NCI-H2196 treated with DMSO at 0.1 percent for 48 hours (cell line): ENCODE data around the gene NR3C2.
"Not testable (repeated sequence)": the region's sequence is repeated elsewhere in the genome, so short reads cannot be mapped to it uniquely, and the experiment has no call there.

Experiments used
- DNase-seq: peaks from one replicate; lab custom pipeline; 2025; ENCODE audit not compliant: unreplicated experiment; lab: John Stamatoyannopoulos, UW

NR3C2 gene

DNA sequence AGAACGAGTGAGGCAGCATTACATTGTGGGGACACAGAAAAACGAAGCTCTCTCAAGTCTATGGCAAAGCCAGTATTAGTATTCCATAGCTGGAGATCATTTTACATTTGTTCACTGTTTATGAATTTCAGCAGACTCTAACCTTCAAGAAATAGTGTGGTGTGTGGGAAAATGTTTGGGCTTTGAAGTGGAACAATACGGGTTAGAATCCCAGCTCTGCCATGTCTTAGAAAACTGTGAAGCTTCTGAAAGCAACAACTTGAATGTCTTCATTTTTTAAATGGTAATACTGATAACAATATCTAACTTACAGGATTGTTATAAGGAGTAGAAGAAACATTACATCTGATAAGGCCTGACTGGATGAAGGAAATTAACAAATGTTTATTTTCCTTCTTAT lies 217.7 kb downstream of the NR3C2 start:
- no peak for DNase-seq

DNA sequence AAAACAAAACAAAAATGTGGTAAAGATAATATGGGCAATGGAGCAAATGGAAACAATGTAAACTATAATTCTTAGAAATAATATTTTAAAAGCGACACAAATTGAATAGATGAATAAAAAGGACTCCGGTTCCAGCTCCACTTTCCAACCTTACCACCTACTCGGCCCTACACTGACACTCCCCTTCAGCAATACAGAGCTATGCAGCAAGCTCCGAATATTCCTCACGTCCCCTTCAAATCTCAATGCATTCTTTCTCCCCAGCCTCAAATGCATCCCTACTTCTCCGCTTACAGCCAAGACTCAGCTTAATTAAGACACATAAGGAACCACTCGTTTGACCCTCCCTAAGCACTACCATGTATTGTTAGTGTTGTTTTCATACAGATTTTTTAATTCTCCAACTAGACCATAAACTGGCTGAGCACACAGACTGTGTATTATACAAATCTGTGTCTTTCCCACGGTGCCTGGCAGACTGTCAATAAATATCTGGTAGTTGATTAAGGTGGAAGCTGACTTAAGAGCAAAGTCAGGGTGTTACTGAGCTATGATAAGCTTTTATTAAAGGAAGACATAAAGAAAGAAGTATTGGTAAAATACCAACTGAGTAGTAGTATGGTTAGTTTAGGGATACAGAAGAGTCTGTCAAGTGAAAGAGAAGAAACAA lies 219.1 kb downstream of the NR3C2 start:
- no peak for DNase-seq

DNA sequence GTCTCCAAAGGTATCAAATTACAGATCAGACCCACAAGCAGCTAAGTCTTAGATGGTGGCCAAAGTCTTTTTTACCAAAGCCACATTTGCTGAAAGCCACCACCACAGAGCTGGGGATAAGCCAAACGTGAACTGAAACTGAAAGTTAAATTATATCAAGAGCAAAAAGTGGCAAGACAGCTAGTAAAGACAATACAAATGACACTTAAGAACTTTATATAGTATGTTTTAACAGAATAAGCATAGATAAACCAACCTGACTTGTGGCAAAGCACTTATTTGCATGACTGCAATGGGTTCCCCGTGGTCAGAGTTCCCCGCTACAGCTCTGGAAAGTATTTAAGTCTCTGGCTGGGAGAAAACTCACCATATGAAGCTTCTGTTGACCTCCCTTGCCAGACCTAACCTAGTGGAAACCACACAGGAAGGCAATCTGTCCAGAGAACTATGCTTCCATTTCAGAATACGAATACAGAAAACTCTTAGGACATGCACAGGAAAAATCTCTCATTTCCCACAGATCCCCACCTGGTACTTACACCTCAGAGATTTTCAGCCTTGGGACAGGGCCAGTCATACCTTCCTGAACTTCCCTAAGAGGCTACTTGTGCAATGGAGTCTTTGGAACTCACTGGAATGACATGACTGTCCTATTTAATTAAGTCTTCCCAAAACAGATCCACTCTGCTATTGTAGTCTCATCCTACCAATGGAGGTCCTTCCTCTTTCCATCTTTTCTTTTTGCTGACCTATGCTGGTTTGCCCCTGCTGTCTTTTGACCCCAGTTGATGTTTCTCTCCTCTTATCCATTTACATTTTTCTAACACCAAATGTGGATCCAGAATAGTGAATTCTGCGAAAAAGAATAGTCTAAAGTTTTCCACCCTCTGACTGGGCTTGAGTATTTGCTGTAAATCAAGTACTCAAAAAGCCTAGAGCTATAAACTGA lies 225.1 kb downstream of the NR3C2 start:
- DNase-seq, result no peak

DNA sequence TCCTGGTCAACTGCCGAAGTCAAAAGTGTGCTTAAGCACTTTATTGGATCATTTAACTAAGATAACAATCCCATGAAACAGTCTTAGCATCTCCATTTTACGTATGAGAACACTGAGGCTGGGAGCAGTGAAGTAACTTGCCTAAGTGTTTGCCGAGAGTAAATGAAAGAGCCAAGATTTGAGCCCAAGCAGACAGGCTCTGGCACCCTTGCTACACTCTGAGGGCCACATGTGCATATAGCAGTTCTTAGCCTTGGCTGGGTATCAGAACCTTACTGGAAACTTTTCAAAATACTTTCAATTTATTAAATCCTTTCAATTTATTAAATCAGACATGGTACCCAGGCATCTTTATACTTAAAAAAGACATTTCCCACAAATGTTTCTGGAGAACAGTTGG lies 225.9 kb downstream of the NR3C2 start:
- DNase-seq, result no peak

DNA sequence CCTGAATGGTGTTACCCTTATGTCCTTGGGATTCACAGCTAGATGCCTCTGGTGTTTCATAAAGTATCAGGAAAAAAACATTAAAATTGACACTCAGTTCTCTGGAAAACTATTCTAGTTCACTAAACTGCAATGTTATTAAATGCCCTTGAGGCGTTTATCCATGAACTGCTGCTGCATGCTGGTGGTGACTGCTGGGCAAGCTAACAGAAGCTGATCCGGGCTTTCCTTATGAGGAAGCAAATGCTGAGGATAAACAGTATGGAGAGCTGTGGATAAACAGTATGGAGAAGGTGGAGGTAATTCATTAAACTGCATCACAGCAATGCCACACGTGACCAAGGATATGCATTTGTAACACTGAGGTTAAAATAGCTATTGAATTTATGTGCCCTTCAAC lies 227.0 kb downstream of the NR3C2 start:
- no peak for DNase-seq

DNA sequence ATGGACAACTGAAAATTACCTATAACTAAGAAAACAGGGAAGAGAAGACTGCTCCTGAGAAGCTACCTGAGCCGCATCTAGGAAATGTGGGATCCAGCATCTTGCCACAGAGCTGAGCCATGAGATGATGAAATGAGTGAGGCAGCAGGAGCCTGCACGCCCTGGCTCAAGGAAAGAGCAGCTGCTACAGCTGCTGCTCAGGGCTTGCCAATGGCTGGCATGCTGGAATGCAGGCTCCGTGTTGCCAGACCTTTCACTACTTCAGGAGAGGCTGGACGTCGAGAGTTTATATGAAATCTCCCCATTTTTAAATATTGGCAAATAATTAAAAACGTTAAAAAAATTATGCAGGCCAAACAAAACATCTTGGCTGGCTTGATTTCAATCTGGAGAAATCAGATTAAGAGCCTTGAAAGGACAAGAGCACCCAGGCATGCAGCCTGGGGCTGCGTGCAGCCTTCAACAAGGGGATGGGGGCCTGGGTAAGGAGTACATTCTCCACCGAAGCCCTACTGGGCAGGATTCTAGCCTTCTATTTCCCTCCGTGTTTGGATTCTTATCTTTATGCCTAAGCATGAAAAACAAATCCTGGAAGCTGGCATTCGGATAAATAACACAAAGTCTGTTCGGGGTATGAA lies 227.6 kb downstream of the NR3C2 start:
- no peak for DNase-seq

DNA sequence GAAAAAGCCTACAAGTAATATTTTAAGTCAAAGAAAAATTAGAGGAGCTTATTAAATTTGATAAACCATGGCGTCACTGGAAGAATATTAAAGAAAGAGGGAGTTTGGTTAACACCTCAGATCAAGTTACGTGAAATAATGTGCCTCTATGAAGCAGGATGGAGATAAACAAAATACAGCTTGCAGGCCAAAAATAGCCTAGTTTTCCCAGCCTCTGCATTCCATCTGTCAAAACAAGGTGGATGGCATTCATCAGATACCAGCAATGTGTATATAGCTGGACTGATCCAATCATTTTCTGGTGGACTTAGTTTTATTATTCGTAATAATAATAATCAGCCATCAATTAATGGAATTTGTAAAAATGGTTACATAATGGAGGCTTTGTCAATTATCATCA lies 230.7 kb downstream of the NR3C2 start:
- DNase-seq, result no peak

DNA sequence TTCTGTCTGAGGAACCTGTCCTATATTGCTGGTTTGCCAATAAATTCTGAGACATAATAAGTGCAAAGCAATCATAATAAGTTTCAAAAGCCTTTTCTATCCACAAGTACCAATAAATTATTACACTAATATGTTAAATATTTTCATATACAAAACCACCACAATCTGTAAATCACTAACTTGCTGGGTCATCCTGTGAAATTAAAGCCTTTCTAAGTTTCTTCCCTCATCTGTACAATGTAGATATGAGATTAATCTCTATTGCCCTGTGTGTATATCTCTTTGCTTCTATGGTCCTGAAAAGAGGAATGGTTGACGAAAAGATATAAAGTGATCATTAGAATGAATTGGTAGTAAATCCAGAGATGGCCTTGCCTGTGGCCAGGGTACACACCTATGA lies 231.6 kb downstream of the NR3C2 start:
- no peak for DNase-seq

DNA sequence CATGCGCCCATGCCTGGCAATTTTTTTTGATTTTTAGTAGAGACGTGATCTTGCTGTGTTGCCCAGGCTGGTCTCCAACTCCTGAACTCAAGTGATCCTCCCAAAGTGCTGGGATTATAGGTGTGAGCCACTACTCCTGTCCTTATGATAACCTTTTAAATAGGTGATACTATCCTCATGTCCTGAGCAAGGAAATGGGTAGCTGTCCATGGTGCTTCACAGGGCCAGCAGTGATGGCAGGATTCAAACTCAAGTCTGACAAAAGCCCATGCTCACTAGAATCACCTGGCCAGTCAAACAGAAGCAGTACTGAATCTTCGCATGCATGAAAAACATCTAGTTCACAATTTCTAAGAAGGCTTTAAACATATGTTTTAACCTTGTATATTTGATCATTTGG lies 235.1 kb downstream of the NR3C2 start:
- no peak for DNase-seq

DNA sequence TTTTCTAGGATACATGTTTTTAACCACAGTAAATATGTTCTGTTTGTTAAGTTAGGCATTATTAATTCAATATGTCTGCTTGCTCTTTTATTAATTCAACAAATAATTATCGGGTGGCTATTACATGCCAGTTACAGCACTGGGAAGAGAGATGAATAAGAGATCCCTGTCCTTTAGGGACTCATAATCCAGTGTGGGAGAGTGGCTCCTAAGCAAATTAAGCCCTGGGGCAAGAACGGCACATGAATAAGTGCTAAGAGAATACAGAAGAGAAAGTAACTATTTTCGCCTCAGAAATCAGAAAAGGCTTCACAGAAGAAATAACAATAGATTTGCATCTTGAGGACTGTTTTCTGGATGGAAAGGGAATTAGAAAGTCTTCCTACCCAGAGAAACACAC lies 236.7 kb downstream of the NR3C2 start:
- no peak for DNase-seq

DNA sequence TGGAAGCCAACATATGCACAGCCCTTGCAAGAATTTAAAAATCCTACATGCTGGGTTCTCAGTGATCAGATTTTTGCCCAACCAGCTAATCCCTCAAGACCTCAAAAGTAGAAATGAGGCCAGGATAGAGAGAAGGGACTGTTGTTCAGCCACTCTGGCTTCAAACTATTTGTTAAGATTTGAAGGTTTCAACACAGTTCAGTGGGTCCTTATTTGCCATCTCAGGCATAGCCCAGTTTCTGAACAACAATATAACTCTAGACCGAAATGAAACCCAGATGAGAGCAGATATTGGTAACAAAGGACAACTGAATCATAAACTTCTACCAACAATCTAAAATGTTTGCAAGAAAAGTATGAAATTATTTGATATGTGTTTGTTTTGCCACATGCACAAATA lies 237.3 kb downstream of the NR3C2 start:
- no peak for DNase-seq

DNA sequence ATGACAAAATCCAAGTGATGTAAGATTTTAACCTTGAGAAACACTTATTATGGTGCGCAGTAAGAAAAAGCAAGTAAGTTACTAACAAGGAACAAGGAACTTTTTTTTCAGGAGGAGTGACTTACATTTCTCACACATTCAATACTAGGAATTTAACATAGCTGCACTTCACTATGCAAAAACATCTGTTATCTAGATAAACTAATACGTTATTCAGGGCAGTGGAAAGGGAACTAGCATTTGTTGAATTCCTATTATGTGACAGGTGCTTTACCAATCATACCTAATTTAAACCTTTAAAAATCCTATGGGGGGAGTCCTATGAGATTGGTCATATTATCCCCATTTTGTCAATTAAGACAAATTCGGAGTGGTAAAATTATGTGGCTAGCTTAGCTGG lies 238.0 kb downstream of the NR3C2 start:
- no peak for DNase-seq

DNA sequence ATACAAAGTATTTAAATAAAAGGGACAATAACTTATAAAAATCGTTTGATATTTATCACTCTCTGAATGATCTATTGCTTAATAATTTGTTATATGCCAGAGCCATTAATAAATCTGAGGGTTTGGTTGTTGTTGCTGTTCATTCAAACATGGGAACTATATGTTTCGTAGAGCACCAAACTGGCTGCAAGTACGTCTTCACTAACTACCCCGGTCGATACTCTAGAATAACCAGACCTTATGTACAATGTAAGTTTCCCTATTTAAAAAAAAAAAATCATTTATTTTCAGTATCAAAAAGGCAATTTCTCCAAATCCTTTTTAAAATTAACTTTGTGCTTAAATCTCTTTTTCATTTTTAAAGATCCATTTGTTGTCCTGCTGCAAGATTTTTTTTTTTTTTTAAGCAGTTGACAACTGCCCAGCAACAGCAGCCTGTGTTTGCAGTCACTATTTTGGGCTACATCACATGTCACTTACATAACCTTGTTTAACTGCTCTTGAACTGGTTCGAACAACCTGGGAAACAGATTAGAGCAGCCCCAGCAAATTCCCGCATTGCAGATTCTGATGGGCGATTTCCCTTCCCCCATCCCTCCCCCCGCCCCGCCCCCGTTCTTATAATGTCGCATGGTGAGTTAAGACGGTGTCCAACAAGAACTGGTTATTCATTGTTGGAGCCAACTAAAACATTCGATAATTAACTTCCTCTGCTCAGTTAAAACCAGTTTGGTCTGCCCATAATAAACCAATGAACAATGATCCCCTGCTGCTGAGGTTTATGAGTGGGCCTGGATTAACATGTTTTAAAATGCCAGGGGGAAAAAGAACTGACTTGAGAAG lies 238.9 kb downstream of the NR3C2 start:
- no peak for DNase-seq

DNA sequence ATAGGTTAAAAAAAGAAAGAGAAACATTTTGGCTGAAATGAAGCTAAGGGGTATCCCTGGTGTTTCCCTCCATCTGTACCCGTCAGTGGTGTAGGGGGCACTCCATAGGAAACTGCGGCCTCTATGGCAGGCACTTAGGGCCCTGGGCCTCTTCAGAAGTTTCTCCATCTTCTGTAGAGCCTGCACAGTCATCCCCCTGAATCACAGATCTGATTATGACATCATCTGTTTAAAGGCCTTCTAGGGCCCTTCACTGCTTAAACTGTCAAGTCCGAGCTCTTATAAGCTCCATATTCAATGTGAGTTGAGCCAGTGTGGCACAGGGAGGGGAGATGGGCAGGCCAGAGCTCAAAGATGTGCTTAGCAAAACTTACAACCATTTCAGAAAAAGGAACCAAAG lies 241.3 kb downstream of the NR3C2 start:
- DNase-seq, result no peak

DNA sequence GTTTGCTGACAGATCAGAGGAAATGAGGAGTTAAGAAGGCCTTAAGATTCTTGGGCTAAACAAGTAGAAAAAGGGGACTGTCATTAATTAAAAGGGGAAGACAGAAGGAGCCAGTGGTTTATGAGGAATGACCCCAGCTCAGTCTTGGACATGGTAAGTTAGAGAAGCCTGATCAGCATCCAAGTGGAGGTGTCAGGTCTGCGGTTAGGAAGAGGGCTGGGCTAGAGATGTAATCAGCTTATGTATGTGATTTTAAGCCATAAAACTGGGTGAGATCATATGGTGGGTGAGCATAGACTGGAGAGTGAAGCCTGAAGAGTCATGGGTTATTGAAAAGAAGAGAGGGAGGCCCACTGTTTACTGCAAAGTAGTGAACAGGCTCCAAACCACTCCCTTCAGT lies 246.1 kb downstream of the NR3C2 start:
- DNase-seq, result no peak

DNA sequence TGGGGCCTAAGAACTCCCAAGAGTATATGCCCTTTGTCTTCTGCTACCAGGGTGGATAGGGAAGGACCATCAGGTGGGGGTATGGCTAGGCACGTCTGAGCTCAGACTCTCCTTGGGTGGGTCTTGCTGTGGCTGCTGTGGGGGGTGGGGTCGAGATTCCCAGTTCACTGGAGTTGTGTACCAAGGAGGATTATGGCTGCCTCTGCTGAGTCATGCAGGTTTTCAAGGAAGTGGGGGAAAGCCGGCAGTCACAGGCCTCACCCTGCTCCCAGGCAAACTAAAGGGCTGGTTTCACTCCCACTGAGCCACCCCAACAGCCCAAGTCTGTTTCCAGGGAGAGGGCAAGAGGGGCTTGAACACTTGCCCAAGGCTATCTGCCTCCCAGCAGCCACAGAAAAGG lies 249.7 kb downstream of the NR3C2 start:
- no peak for DNase-seq

DNA sequence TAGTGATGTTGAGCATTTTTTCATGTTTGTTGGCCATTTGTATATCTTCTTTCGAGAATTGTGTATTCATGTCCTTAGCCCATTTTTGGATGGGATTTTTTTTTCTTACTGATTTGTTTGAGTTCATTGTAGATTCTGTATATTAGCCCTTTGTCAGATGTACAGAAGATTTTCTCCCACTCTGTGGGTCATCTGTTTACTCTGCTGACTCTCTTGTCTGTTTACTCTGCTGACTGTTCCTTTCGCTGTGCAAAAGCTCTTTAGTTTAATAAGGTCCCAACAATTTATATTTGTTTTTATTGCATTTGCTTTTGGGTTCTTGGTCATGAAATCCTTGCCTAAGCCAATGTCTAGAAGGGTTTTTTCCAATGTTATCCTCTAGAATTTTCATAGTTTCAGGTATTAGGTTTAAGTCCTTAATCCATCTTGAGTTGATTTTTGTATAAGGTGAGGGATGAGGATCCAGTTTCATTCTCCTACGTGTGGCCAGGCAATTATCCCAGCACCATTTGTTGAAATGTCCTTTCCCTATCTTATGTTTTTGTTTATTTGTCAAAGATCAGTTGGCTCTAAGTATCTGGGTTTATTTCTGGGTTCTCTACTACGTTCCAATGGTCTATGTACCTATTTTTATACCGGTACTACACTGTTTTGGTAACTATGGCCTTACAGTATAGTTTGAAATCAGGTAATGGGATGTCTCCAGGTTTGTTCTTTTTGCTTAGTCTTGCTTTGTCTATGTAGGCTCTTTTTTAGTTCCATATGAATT lies 254.6 kb downstream of the NR3C2 start:
- DNase-seq, result not testable (repeated sequence)

DNA sequence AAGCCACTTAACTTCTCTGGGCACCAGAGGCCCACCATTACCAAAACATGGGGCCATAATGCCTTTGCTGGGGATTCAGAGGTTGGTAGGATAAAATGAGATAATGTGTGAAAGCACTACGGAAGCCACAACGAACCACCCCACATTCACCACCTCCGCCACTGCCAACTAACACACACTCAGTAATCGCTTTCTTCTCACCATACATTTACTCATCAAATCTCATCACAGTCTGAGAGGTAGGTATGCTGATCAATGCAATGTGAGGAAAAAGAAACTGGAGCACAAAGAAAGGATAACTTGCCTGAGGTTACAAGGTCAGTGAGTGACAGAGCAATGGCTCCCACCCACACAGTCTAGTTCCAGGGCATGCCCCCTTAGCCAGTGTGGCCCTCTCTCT lies 257.3 kb downstream of the NR3C2 start:
- no peak for DNase-seq

DNA sequence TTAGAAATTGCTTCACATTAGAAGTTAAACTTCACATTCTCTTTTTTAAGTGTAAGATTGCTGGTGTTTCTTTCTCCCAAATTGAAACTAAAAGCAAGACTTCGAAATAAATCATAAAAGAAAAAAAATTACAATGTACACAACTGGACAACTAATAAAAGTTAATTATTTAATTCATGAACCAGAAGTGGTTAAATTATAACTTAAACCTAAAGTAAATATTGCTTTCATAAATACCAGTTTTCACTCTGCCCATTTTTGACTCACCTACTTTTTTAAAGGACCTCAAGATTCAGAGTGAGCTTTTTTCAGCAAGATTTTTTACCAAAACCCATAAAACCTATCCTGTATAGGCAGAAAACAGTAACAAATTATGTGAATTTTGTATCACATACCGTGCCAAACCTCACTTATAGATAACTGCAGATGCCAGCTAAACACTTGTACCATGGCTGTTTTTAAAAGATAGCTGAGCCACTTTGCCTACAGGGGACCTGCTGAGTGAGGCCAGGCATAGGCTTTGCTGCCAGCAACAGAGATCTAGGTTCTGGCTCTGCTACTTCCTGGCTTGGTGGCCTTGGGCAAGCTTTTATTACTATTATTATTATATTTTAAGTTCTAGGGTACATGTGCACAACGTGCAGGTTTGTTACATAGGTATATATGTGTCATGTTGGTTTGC lies 259.8 kb downstream of the NR3C2 start:
- no peak for DNase-seq
